Stomach (tissue), 9 donors: ENCODE data around the gene DAB1. TPM values are rescaled to one million over a fixed set of nuclear protein-coding genes. Genes with fewer than 3 reads are reported as not detected.

Source experiments
- DNase-seq, 2 donors: peaks; one replicate each; pipeline versions ENCODE4 v3.0.0 to v3.0.0-alpha.2; 2013 to 2019
- H3K27ac ChIP-seq, 5 donors: fragments of 200-600 bp in 4 of 5; sonication (generic) in 4 of 5; one replicate each; pipeline ENCODE4 v1.5.1; 2013 to 2019; ENCODE audit warnings: mild to moderate bottlenecking in 1 of 5, moderate library complexity in 1 of 5
- H3K27me3 ChIP-seq, 3 donors: fragments of 200-600 bp; sonication (generic); one replicate each; pipeline ENCODE4 v1.5.1; 2017 to 2019; ENCODE audit warnings: mixed run types in 1 of 3
- H3K36me3 ChIP-seq, 4 donors: fragments of 200-600 bp; sonication (generic); 1 replicate in 3 of 4; 2 replicates in 1 of 4; pipeline ENCODE4 v1.5.1; 2016 to 2019
- H3K4me1 ChIP-seq, 4 donors: fragments of 200-600 bp; sonication (generic); one replicate each; pipeline ENCODE4 v1.5.1; 2016 to 2019
- H3K4me3 ChIP-seq, 4 donors: fragments of 200-600 bp; sonication (generic) in 3 of 4; one replicate each; pipeline ENCODE4 v1.5.1; 2016 to 2019; ENCODE audit warnings: mild to moderate bottlenecking in 1 of 4
- H3K9me3 ChIP-seq, 4 donors: fragments of 200-600 bp; sonication (generic); one replicate each; pipeline ENCODE4 v1.5.1; 2016 to 2019
- EP300 ChIP-seq: sonication (generic); formaldehyde crosslinking; IDR thresholded peaks from one replicate; pipeline ENCODE4 v1.6.1; 2017; ENCODE audit warnings: antibody characterized with exemption
- POLR2A ChIP-seq, 4 donors: fragments of 450-650 bp; IDR thresholded peaks; one replicate each; pipeline ENCODE4 v1.6.1; 2016; ENCODE audit warnings: antibody characterized with exemption in 4 of 4, control low read depth in 2 of 4, mild to moderate bottlenecking in 1 of 4, moderate library complexity in 1 of 4
- POLR2AphosphoS5 ChIP-seq, 3 donors: sonication (generic); formaldehyde crosslinking; IDR thresholded peaks; one replicate each; pipeline ENCODE4 v1.6.1; 2016; ENCODE audit warnings: antibody characterized with exemption in 3 of 3
- WGBS, 5 donors: extraction: QIAGEN DNeasy Blood & Tissue Kit in 3 of 5; methylation state at CpG; one replicate each; pipeline versions ENCODE4 v1.1.5 to v1.1.7; 2013 to 2018; 5-methylcytosine and 5-hydroxymethylcytosine counted together
- intact Hi-C: fragments of 100-400 bp; cut with DNase I; formaldehyde crosslinking; loops from one replicate; pipeline ENCODE4 v1.15.1; 2023; ENCODE audit warnings: low total_unique reads
- polyA plus RNA-seq, 3 donors: library from polyadenylated mRNA; stranded (reverse); fragments of 200-250 nt; gene quantifications; one replicate each; pipeline ENCODE4 v1.2.3, GENCODE V29; 2013
- total RNA-seq, 5 donors: library from RNA; depleted of rRNA; stranded (reverse); fragments of >200 nt; gene quantifications; one replicate each; pipeline versions ENCODE4 v1.1.0 to v1.2.3, GENCODE V29; 2014 to 2016
- TF ChIP-seq, protein P1 (sequence below), 7 experiments: fragments of 450-650 bp in 4 of 7; fragments of 200-600 bp in 3 of 7; sonication (generic) in 3 of 7; IDR thresholded peaks; one replicate each; pipeline ENCODE4 v1.5.1; 2016 to 2019; ENCODE audit warnings: antibody characterized with exemption in 7 of 7, control low read depth in 2 of 7, mild to moderate bottlenecking in 1 of 7
- donor health status: healthy with polysubstance abuse.
- donor health status: Bipolar disorder and iron deficiency.
- donor health status: healthy.

DAB1 gene
- total and polyA plus RNA-seq, 8 donors, result under 0.01 to 3.5 (median 0.61) TPM; not detected in 1

GRCh38 chr1:57312869-57313268 lies 111.0 kb downstream of the DAB1 start:
- TF ChIP-seq EP300 (no peak), POLR2A (IDR thresholded peaks at IDR 0.05) (no peak), POLR2AphosphoS5 (IDR thresholded peaks at IDR 0.05) (no peak)
- TF ChIP-seq, protein P1, sequence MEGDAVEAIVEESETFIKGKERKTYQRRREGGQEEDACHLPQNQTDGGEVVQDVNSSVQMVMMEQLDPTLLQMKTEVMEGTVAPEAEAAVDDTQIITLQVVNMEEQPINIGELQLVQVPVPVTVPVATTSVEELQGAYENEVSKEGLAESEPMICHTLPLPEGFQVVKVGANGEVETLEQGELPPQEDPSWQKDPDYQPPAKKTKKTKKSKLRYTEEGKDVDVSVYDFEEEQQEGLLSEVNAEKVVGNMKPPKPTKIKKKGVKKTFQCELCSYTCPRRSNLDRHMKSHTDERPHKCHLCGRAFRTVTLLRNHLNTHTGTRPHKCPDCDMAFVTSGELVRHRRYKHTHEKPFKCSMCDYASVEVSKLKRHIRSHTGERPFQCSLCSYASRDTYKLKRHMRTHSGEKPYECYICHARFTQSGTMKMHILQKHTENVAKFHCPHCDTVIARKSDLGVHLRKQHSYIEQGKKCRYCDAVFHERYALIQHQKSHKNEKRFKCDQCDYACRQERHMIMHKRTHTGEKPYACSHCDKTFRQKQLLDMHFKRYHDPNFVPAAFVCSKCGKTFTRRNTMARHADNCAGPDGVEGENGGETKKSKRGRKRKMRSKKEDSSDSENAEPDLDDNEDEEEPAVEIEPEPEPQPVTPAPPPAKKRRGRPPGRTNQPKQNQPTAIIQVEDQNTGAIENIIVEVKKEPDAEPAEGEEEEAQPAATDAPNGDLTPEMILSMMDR (IDR thresholded peaks at IDR 0.05), result no peak
- H3K36me3 ChIP-seq, result no peaks in the 10 kb centered on the region
- no peak overlapping the region for H3K4me3 ChIP-seq
- H3K27ac ChIP-seq, result no peak overlapping the region
- intact Hi-C loops, result no loop called here
- WGBS, 5 donors, result 84 to 93% (median 88%) methylated on average over 7 of the region's 7 CpGs
- no peaks in the 10 kb centered on the region for H3K4me1 ChIP-seq
- no peaks in the 10 kb centered on the region for H3K27me3 ChIP-seq
- no peak for DNase-seq
- no peaks in the 10 kb centered on the region for H3K9me3 ChIP-seq

DNA sequence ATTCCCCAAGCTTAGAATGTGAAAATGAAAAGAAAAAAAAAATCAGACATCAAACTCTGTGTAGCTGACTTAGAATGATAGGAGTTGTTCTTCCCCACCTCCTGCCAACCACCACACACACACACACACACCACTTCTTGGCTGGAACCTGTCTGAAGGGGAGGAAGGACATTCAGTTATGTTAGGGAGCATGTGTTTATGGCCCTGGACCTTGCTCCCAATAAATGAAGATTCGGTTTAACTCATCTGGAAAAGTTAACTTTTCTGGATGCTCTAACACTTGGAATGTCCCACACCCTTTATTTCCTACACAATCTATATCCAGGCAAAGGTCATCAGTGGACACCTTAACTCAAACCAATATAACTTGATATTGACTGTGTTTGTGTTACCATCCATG lies 112.4 kb downstream of the DAB1 start:
- H3K4me1 ChIP-seq, result no peaks in the 10 kb centered on the region
- TF ChIP-seq, protein P1 (IDR thresholded peaks at IDR 0.05), result no peak
- TF ChIP-seq POLR2AphosphoS5 (IDR thresholded peaks at IDR 0.05), result no peak
- no peak for TF ChIP-seq EP300
- no peak for TF ChIP-seq POLR2A (IDR thresholded peaks at IDR 0.05)
- H3K27me3 ChIP-seq, result no peaks in the 10 kb centered on the region
- intact Hi-C loops, result no loop called here
- WGBS, 5 donors, result 72 to 100% (median 93%) methylated on average over 1 of the region's 1 CpG
- H3K27ac ChIP-seq, result no peak overlapping the region
- DNase-seq, result no peak
- no peaks in the 10 kb centered on the region for H3K9me3 ChIP-seq
- H3K36me3 ChIP-seq, result no peaks in the 10 kb centered on the region
- no peak overlapping the region for H3K4me3 ChIP-seq

DNA sequence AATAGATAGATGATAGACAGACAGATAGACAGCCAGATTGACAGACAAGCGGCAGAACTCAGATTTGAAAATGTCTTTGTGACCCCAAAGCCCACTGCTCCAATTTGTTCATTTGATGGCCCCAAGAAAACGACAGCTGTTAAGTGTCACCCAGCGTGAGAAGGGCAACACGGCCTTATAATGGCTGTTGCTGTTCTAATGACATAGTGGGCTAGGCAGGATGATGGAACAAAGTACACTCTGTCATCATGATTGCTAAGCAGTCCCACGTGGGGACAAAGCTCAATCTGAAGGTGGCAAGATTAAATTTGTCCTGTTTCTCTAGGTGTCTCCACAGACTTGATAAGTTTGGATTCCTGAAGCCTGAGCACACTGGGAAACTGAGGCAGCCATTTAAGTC lies 112.9 kb downstream of the DAB1 start:
- peak in 1 of 2 donors; percentile 10 for DNase-seq
- H3K27ac ChIP-seq, result no peak overlapping the region
- intact Hi-C loops, result no loop called here
- H3K27me3 ChIP-seq, result no peaks in the 10 kb centered on the region
- H3K4me3 ChIP-seq, result no peak overlapping the region
- TF ChIP-seq EP300 (no peak), POLR2AphosphoS5 (IDR thresholded peaks at IDR 0.05) (no peak), POLR2A (IDR thresholded peaks at IDR 0.05) (no peak)
- TF ChIP-seq, protein P1 (IDR thresholded peaks at IDR 0.05), result no peak
- 45 to 60% (median 57%) methylated on average over 5 of the region's 5 CpGs for WGBS, 5 donors
- H3K36me3 ChIP-seq, result no peaks in the 10 kb centered on the region
- H3K4me1 ChIP-seq, result no peaks in the 10 kb centered on the region
- H3K9me3 ChIP-seq, result no peaks in the 10 kb centered on the region

DNA sequence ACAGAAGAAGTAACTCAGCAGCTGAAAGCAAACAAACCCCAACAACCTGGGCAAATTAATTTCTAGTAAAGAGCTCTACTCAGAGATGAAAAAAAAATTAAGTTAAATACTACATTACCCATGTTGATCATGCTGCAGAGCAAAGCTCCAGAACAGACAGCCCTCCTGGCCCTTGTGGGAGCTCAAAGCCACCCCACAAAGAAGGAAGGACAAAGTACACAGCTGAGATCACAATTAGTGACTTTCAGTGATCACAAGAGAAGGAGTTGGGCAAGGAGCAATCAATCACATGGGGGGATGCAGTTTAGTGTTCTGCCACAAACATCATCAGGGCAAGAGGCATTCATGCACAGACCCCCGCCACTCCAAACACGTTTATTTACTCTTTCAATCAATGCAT lies 114.2 kb downstream of the DAB1 start:
- WGBS, 5 donors, result 26 to 74% (median 56%) methylated on average over 2 of the region's 2 CpGs
- no peak for DNase-seq
- intact Hi-C loops, result no loop called here
- TF ChIP-seq POLR2A (IDR thresholded peaks at IDR 0.05) (no peak), POLR2AphosphoS5 (IDR thresholded peaks at IDR 0.05) (no peak), EP300 (no peak)
- TF ChIP-seq, protein P1 (IDR thresholded peaks at IDR 0.05), result no peak
- Histone ChIP-seq H3K9me3 (no peaks in the 10 kb centered on the region), H3K27me3 (no peaks in the 10 kb centered on the region), H3K27ac (no peak overlapping the region), H3K4me1 (no peaks in the 10 kb centered on the region), H3K4me3 (no peak overlapping the region), H3K36me3 (no peaks in the 10 kb centered on the region)
